ENCODE data around the gene UNKL. TPM values are rescaled to one million over a fixed set of nuclear protein-coding genes. Genes with fewer than 3 reads are reported as not detected.

Gene UNKL
- total and polyA plus RNA-seq, 5 donors = 6.3 to 16.4 (median 13.1) TPM

DNA sequence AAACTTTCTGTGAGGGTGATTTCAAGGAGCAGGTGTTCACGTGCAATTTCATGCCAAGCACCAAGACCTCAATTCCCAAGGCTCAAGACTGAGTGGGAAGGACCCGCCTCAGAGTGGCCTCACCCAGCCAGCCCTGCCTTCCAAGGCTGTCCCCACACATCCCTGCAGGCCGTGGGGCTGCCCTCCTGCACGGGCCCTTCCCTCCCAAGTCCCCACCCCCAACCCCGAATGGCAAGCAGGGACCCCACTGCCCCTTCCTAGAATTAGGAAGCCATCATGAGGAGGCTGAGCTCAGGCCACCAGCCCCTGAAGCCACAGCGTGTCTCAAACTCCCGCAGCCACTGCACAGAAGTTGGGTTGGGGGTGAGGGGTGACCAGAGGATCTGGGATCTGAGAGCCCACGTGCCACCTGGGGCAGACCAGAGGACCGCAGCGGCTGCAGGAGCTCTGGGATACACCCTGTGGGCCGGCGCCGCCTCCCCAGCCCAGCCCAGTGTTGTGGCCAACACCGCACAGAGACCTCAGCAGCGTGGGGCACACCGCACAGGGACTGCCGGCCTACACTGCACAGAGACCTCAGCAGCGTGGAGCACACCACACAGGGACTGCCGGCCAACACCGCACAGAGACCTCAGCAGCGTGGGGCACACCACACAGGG is 42.1 kb downstream of the UNKL start:
- no peaks in the 10 kb centered on the region for H3K4me1 ChIP-seq (ENCODE audit: control insufficient read depth, insufficient read depth, low read length)
- DNase-seq (peak in 1 of 3 donors; percentile 39), ATAC-seq (no peak)
- intact Hi-C loops (cut with DNase I) = no loop called here
- 94% methylated on average over 17 of the region's 21 CpGs for WGBS
- no peaks in the 10 kb centered on the region for H3K27me3 ChIP-seq (ENCODE audit: control insufficient read depth, insufficient read depth)
- H3K4me3 ChIP-seq (ENCODE audit: low read length) = no peak overlapping the region
- no peak overlapping the region for H3K27ac ChIP-seq (ENCODE audit: low read length)
- H3K9me3 ChIP-seq (ENCODE audit: control insufficient read depth, low read length) = no peaks in the 10 kb centered on the region

DNA sequence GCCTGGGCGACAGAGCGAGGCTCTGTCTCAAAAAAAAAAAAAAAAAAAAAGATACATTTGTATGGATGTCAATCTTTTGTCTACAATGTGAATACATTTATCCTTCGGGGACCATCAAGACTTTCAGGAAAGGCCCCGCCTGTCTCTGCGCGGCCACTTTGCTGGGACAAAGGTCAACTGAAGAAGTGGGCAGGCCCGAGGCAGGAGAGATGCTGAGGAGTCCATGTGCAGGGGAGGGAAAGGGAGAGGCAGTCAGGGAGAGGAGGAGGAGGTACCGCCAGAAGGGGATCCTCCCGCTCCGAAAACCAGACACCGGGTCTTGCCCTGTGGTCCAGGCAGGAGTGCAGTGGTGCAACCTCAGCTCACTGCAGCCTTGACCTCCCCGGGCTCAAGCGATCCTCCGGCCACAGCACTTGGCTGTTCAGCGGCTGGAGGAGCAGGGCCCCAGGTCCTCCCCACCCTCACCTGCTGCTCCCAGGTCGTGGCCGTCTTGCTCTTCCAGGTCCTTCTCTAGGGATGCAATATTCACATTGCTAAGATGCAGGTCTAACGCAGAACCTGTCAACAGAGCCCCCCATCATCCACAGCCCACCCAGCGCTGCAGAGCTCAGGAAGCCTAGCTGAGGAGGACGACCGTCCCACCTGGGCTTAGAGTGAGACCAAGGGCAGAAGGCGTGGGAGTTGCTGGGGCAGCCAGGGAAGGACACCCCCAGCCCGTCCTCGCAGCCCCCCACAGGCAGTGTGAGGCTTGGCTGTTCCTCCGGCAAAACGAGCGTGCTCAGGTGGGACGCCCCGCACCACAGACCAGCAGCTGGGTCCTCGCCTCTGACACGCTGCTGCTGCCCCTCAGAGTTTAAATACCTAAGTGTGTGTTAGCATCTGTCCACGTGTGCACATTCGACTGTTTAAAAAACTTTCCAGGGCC is 43.2 kb downstream of the UNKL start:
- no peak overlapping the region for H3K4me3 ChIP-seq (ENCODE audit: low read length)
- DNase-seq = peak in 1 of 3 donors; percentile 52
- no peaks in the 10 kb centered on the region for H3K9me3 ChIP-seq (ENCODE audit: control insufficient read depth, low read length)
- H3K27ac ChIP-seq (ENCODE audit: low read length) = no peak overlapping the region
- ATAC-seq = no peak
- H3K27me3 ChIP-seq (ENCODE audit: control insufficient read depth, insufficient read depth) = no peaks in the 10 kb centered on the region
- no peaks in the 10 kb centered on the region for H3K4me1 ChIP-seq (ENCODE audit: control insufficient read depth, insufficient read depth, low read length)
- intact Hi-C loops (cut with DNase I) = no loop called here
- 88% methylated on average over 33 of the region's 33 CpGs for WGBS

- ATAC-seq (no peak), DNase-seq (peak in 1 of 3 donors; percentile 41)
- H3K4me3 ChIP-seq (ENCODE audit: low read length) = no peak overlapping the region
- no peaks in the 10 kb centered on the region for H3K27me3 ChIP-seq (ENCODE audit: control insufficient read depth, insufficient read depth)
- intact Hi-C loops (cut with DNase I) = no loop called here
- no peaks in the 10 kb centered on the region for H3K4me1 ChIP-seq (ENCODE audit: control insufficient read depth, insufficient read depth, low read length)
- no peak overlapping the region for H3K27ac ChIP-seq (ENCODE audit: low read length)
- H3K9me3 ChIP-seq (ENCODE audit: control insufficient read depth, low read length) = no peaks in the 10 kb centered on the region
- WGBS = 86% methylated on average over 27 of the region's 27 CpGs
These were observed 46.9 kb downstream of the UNKL start for GRCh38 chr16:1367486-1368174.

DNA sequence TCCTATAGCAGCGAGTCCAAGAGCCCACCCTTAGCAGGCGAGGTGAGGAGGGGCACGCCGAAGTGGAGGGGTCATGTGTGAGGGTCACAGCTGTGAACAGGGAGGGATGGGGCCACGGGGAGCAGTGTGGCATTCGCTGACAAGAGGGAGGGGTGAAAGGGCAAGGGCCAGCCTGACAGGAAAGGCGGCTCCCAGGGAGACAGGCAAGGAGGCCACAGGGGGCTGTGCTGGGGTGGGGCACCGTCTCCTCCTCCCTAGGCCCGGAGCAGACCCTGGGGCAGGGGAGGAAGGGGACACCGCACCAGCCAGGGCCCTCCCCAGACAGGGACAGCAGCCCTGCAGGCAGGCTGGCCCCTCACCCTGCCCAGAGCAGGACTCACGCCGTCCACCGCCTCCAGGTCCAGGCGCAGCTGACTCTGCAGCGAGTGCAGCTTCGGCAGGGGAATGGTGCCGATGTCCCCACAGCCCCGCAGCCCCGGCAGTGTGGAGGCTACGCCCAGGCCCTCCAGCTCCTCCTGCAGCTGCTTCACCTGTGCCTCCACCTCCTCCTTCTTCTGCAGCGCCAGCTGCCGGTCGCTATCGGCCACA is 47.7 kb downstream of the UNKL start:
- WGBS = 84% methylated on average over 24 of the region's 24 CpGs
- Histone ChIP-seq H3K27me3 (ENCODE audit: control insufficient read depth, insufficient read depth) (no peaks in the 10 kb centered on the region), H3K27ac (ENCODE audit: low read length) (no peak overlapping the region), H3K4me3 (ENCODE audit: low read length) (no peak overlapping the region), H3K4me1 (ENCODE audit: control insufficient read depth, insufficient read depth, low read length) (no peaks in the 10 kb centered on the region), H3K9me3 (ENCODE audit: control insufficient read depth, low read length) (no peaks in the 10 kb centered on the region)
- DNase-seq (peak in 1 of 3 donors; percentile 63), ATAC-seq (peak in 1 of 2 donors; percentile 15)
- intact Hi-C loops (cut with DNase I) = no loop called here

GRCh38 chr16:1366060-1366711 is 48.3 kb downstream of the UNKL start:
- Histone ChIP-seq H3K27me3 (ENCODE audit: control insufficient read depth, insufficient read depth) (no peaks in the 10 kb centered on the region), H3K4me1 (ENCODE audit: control insufficient read depth, insufficient read depth, low read length) (no peaks in the 10 kb centered on the region), H3K27ac (ENCODE audit: low read length) (no peak overlapping the region), H3K9me3 (ENCODE audit: control insufficient read depth, low read length) (no peaks in the 10 kb centered on the region), H3K4me3 (ENCODE audit: low read length) (no peak overlapping the region)
- intact Hi-C loops (cut with DNase I) = no loop called here
- ATAC-seq (peak in 1 of 2 donors; percentile 5), DNase-seq (peak in 1 of 3 donors; percentile 58)
- WGBS = 84% methylated on average over 29 of the region's 29 CpGs

- H3K4me3 ChIP-seq (ENCODE audit: low read length) = no peak overlapping the region
- intact Hi-C loops (cut with DNase I) = no loop called here
- no peak overlapping the region for H3K27ac ChIP-seq (ENCODE audit: low read length)
- no peaks in the 10 kb centered on the region for H3K9me3 ChIP-seq (ENCODE audit: control insufficient read depth, low read length)
- no peak for ATAC-seq
- peak in 2 of 3 donors; percentile 55 to 59 for DNase-seq
- H3K27me3 ChIP-seq (ENCODE audit: control insufficient read depth, insufficient read depth) = no peaks in the 10 kb centered on the region
- no peaks in the 10 kb centered on the region for H3K4me1 ChIP-seq (ENCODE audit: control insufficient read depth, insufficient read depth, low read length)
- WGBS = 86% methylated on average over 22 of the region's 22 CpGs
These were observed 50.0 kb downstream of the UNKL start for GRCh38 chr16:1364510-1364909.

DNA sequence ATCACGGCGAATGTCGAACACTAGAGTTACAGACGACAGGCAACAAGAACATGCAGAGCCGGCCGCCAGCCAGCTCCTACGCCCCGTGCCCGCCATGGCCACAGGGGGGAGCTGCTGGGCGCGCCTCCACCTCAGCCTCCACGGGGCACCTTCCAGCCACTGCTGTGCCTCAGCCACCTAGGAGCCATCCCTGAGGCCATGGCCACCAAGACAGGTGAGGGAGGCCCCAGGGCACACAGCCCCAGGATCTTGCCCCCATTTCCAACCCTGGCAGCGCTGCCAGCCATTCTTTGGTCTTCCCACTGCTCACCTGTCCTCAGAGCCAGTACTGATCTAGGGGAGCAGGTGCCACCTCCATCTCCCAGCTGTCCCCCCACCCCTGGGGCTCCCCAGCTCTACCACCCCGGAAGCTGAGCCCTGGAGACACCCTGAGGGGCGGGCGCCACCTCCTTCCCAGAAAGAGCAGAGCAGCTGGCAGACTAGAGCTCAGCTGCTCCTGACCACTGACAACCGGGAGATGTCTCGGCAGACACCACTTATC is 50.9 kb downstream of the UNKL start:
- no peaks in the 10 kb centered on the region for H3K27me3 ChIP-seq (ENCODE audit: control insufficient read depth, insufficient read depth)
- H3K9me3 ChIP-seq (ENCODE audit: control insufficient read depth, low read length) = no peaks in the 10 kb centered on the region
- no peaks in the 10 kb centered on the region for H3K4me1 ChIP-seq (ENCODE audit: control insufficient read depth, insufficient read depth, low read length)
- 51% methylated on average over 18 of the region's 18 CpGs for WGBS
- DNase-seq (peak in 2 of 3 donors; percentile 79 to 80), ATAC-seq (peak; percentile 56 to 62)
- no peak overlapping the region for H3K4me3 ChIP-seq (ENCODE audit: low read length)
- intact Hi-C loops (cut with DNase I) = no loop called here
- H3K27ac ChIP-seq (ENCODE audit: low read length) = no peak overlapping the region

DNA sequence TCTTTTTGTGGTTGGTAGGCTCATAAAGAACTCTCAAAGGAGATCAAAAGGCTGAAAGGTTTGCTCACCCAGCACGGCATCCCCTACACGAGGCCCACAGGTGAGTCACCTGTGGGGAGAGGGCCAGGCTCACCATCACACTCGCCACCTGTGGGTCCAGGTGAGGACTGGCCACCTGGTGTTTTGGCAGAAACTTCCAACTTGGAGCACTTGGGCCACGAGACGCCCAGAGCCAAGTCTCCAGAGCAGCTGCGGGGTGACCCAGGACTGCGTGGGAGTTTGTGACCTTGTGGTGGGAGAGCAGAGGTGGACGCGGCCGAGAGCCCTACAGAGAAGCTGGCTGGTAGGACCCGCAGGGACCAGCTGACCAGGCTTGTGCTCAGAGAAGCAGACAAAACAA is 51.7 kb downstream of the UNKL start:
- DNase-seq = peak in 1 of 3 donors; percentile 29
- no peaks in the 10 kb centered on the region for H3K4me1 ChIP-seq (ENCODE audit: control insufficient read depth, insufficient read depth, low read length)
- no peak for ATAC-seq
- H3K4me3 ChIP-seq (ENCODE audit: low read length) = no peak overlapping the region
- no peak overlapping the region for H3K27ac ChIP-seq (ENCODE audit: low read length)
- intact Hi-C loops (cut with DNase I) = no loop called here
- WGBS = 86% methylated on average over 11 of the region's 11 CpGs
- H3K9me3 ChIP-seq (ENCODE audit: control insufficient read depth, low read length) = no peaks in the 10 kb centered on the region
- no peaks in the 10 kb centered on the region for H3K27me3 ChIP-seq (ENCODE audit: control insufficient read depth, insufficient read depth)

- WGBS = 94% methylated on average over 43 of the region's 43 CpGs
- H3K4me1 ChIP-seq (ENCODE audit: control insufficient read depth, insufficient read depth, low read length) = no peaks in the 10 kb centered on the region
- intact Hi-C loops (cut with DNase I) = no loop called here
- no peak overlapping the region for H3K4me3 ChIP-seq (ENCODE audit: low read length)
- DNase-seq (peak in 2 of 3 donors; percentile 49 to 50), ATAC-seq (no peak)
- H3K27ac ChIP-seq (ENCODE audit: low read length) = no peak overlapping the region
- no peaks in the 10 kb centered on the region for H3K27me3 ChIP-seq (ENCODE audit: control insufficient read depth, insufficient read depth)
- no peaks in the 10 kb centered on the region for H3K9me3 ChIP-seq (ENCODE audit: control insufficient read depth, low read length)
These were observed 52.7 kb downstream of the UNKL start for GRCh38 chr16:1361685-1362360.
